Rectal smooth muscle tissue (tissue), 1 donor: ENCODE data around the gene KRT15.

Source experiments
- H3K27ac ChIP-seq: one replicate; pipeline ENCODE4 v1.7.0; 2013; ENCODE audit warnings: low read depth, low read length, inconsistent platforms
- H3K27me3 ChIP-seq: one replicate; pipeline ENCODE4 v1.7.0; 2013; ENCODE audit warnings: low read length; ENCODE audit not compliant: control insufficient read depth, insufficient read depth
- H3K36me3 ChIP-seq: one replicate; pipeline ENCODE4 v1.7.0; 2013; ENCODE audit warnings: low read length; ENCODE audit not compliant: control insufficient read depth, insufficient read depth
- H3K4me1 ChIP-seq: one replicate; pipeline ENCODE4 v1.7.0; 2013; ENCODE audit warnings: low read length; ENCODE audit not compliant: control insufficient read depth, insufficient read depth
- H3K4me3 ChIP-seq: one replicate; pipeline ENCODE4 v1.7.0; 2013; ENCODE audit warnings: low read length
- H3K9ac ChIP-seq: one replicate; pipeline ENCODE4 v1.7.0; 2013; ENCODE audit warnings: low read length

The KRT15 gene

GRCh38 chr17:41518789-41519449 lies at the start of gene KRT15:
KRT15 (minus strand) TSS chr17:41518890; CDS start chr17:41518827, 63 bp downstream.
- no peaks in the 10 kb centered on the region for H3K4me1 ChIP-seq
- no peaks in the 10 kb centered on the region for H3K27me3 ChIP-seq
- H3K4me3 ChIP-seq: no peak within 1 kb of the TSS
- no peak within 1 kb of the TSS for H3K27ac ChIP-seq
- H3K36me3 ChIP-seq: no peaks in the 10 kb centered on the region
- H3K9ac ChIP-seq: no peak within 1 kb of the TSS

- Histone ChIP-seq H3K36me3 (no peaks in the 10 kb centered on the region), H3K4me1 (no peaks in the 10 kb centered on the region), H3K4me3 (no peak overlapping the region), H3K9ac (no peak overlapping the region), H3K27me3 (peaks cover 5% of the 10 kb centered on the region), H3K27ac (no peak overlapping the region)
Measured at GRCh38 chr17:41567317-41567716, 48.6 kb upstream of the KRT15 start.

- Histone ChIP-seq H3K27me3 (peaks cover 5% of the 10 kb centered on the region), H3K4me3 (no peak overlapping the region)
Measured at GRCh38 chr17:41565338-41565737, 46.6 kb upstream of the KRT15 start.

DNA sequence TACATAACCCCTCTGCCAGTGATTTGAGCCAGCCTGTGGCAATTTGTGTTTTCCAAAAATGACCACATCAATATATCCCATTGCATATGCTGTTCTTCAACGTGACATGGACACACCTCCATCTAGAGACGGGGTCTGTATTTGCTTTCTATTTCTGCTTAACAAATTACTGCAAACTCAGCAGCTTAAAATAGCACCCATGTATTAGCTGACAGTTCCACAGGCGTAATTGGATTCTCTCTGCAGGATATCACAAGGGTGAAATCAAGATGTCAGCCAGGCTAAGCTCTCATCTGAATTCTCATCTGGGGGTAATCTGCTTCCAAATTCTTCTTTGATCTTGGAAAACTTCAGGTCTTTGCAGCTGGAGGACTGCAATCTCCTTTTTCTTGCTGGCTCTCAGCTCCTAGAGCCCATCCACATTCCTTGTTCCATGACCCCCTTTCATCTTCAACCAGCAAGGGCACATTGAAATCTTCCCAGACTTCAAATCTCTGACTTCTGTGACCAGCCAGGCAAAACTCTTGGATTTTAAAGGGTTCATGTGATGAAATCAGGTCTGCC lies 45.0 kb upstream of the KRT15 start:
- Histone ChIP-seq H3K4me1 (no peaks in the 10 kb centered on the region), H3K27me3 (peaks cover 5% of the 10 kb centered on the region)

More at GRCh38 chr17:41565338-41565737, 46.6 kb upstream of the KRT15 start:
- H3K9ac ChIP-seq: no peak overlapping the region
- no peaks in the 10 kb centered on the region for H3K36me3 ChIP-seq
- H3K4me1 ChIP-seq: no peaks in the 10 kb centered on the region
- no peak overlapping the region for H3K27ac ChIP-seq

GRCh38 chr17:41561554-41561953 lies 42.9 kb upstream of the KRT15 start:
- H3K4me1 ChIP-seq: no peaks in the 10 kb centered on the region
- no peak overlapping the region for H3K4me3 ChIP-seq
- no peak overlapping the region for H3K27ac ChIP-seq
- no peaks in the 10 kb centered on the region for H3K36me3 ChIP-seq
- peaks cover 2% of the 10 kb centered on the region for H3K27me3 ChIP-seq
- H3K9ac ChIP-seq: no peak overlapping the region

More for the DNA sequence above, 45.0 kb upstream of the KRT15 start:
- Histone ChIP-seq H3K36me3 (no peaks in the 10 kb centered on the region), H3K4me3 (no peak overlapping the region), H3K27ac (no peak overlapping the region), H3K9ac (no peak overlapping the region)

GRCh38 chr17:41559548-41559947 lies 40.9 kb upstream of the KRT15 start:
- no peak overlapping the region for H3K4me3 ChIP-seq
- no peaks in the 10 kb centered on the region for H3K4me1 ChIP-seq
- H3K27ac ChIP-seq: no peak overlapping the region
- H3K27me3 ChIP-seq: peaks cover 2% of the 10 kb centered on the region
- no peak overlapping the region for H3K9ac ChIP-seq
- no peaks in the 10 kb centered on the region for H3K36me3 ChIP-seq

GRCh38 chr17:41556931-41557330 lies 38.2 kb upstream of the KRT15 start:
- no peaks in the 10 kb centered on the region for H3K27me3 ChIP-seq
- no peaks in the 10 kb centered on the region for H3K4me1 ChIP-seq
- no peak overlapping the region for H3K4me3 ChIP-seq
- no peak overlapping the region for H3K27ac ChIP-seq
- H3K9ac ChIP-seq: no peak overlapping the region
- no peaks in the 10 kb centered on the region for H3K36me3 ChIP-seq

- H3K27ac ChIP-seq: no peak overlapping the region
- H3K27me3 ChIP-seq: no peaks in the 10 kb centered on the region
- no peak overlapping the region for H3K4me3 ChIP-seq
- H3K9ac ChIP-seq: no peak overlapping the region
- no peaks in the 10 kb centered on the region for H3K36me3 ChIP-seq
- no peaks in the 10 kb centered on the region for H3K4me1 ChIP-seq
Measured at GRCh38 chr17:41556306-41556705, 37.6 kb upstream of the KRT15 start.

- H3K27me3 ChIP-seq: no peaks in the 10 kb centered on the region
- no peak overlapping the region for H3K9ac ChIP-seq
- H3K4me3 ChIP-seq: no peak overlapping the region
- H3K4me1 ChIP-seq: no peaks in the 10 kb centered on the region
- no peaks in the 10 kb centered on the region for H3K36me3 ChIP-seq
- no peak overlapping the region for H3K27ac ChIP-seq
Measured at GRCh38 chr17:41555105-41555887, 36.6 kb upstream of the KRT15 start.

DNA sequence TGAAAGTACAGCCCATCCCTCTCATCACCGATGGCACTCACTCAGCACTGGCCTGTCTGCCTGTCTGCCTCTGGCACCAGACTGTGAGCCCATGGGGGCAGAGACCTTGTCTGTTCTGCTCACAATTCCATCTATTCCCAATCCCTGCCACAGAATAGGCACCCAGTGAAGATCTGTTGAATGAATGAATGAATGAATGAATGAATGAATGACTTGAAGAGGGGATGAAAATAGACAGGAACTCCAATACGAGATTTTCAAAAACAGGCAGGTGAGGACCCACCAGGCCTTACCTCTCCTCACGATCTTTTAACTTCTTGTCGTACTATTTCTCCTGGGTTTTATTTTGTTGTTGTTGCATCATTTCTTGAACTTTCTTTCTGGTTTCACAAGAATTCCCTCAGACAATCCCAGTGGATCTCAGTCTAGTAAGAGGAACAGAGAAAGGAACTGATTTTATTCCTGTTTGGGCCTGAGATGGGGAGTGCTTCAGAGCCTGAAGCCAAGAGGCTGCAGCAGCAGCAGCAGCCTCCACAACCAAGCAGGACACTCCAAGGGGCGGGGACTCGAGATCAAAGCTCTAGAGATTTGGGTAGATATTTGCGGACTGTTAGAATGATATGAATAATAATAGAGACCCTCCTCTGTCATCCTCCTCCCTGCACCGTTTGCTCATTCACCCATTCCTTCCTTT lies 35.4 kb upstream of the KRT15 start:
- peaks cover under 1% of the 10 kb centered on the region for H3K4me1 ChIP-seq
- H3K36me3 ChIP-seq: no peaks in the 10 kb centered on the region
- no peak overlapping the region for H3K9ac ChIP-seq
- no peak overlapping the region for H3K27ac ChIP-seq
- H3K27me3 ChIP-seq: no peaks in the 10 kb centered on the region
- H3K4me3 ChIP-seq: no peak overlapping the region

DNA sequence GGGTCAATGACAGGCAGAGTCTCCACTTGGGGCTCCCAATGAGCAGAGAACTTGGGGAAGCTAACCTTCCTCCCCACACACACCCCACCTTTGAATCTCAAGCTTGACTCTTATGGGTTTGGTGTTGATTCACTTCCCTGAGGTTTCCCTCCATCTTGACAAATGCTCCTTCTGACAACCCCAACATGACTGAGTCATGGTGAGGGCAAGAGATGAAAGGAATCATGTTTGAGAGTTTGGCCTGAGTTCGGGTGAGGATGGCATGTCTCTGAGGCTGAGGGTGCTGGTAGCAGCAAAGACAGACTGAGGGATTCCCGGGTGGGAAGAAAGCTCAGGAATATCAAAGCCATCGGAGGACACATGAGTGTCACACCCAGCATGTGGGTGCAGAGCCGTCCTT lies 34.5 kb upstream of the KRT15 start:
- Histone ChIP-seq H3K4me3 (no peak overlapping the region), H3K9ac (no peak overlapping the region), H3K27me3 (peaks cover 1% of the 10 kb centered on the region), H3K4me1 (peaks cover 6% of the 10 kb centered on the region), H3K36me3 (no peaks in the 10 kb centered on the region), H3K27ac (no peak overlapping the region)

DNA sequence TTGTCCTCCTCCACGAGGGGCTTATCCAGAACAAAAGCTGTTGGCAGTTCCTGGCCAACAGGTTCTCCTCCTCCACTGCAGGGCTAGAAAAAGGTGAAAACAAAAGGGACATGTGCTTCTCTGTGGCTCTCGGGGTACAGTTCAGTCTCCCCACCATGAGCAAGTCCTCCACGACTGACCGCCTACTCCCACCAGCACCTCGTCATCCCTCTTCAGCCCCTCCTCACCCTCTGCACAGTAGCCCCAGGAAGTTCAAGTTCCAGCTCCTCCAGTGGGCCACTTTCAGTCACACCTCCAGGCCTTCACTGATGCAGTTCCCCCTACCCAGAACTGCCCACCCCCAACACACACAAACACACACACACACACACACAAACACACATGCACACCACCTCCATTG lies 33.8 kb upstream of the KRT15 start:
- Histone ChIP-seq H3K4me3 (no peak overlapping the region), H3K27me3 (peaks cover 4% of the 10 kb centered on the region), H3K9ac (no peak overlapping the region), H3K36me3 (no peaks in the 10 kb centered on the region), H3K27ac (no peak overlapping the region), H3K4me1 (peaks cover 10% of the 10 kb centered on the region)
